GM18502 (cell line): ENCODE measurements around the gene CLEC17A.
"Not testable (repeated sequence)": the region's sequence is repeated elsewhere in the genome, so short reads cannot be mapped to it uniquely, and the experiment has no call there.

Source experiments
- ATAC-seq: cut with Tn5 transposase; IDR thresholded peaks from one replicate; pipeline ENCODE4 v1.9.1; 2021; ENCODE audit warnings: mild to moderate bottlenecking; ENCODE audit not compliant: unreplicated experiment, poor library complexity

Gene CLEC17A, protein sequence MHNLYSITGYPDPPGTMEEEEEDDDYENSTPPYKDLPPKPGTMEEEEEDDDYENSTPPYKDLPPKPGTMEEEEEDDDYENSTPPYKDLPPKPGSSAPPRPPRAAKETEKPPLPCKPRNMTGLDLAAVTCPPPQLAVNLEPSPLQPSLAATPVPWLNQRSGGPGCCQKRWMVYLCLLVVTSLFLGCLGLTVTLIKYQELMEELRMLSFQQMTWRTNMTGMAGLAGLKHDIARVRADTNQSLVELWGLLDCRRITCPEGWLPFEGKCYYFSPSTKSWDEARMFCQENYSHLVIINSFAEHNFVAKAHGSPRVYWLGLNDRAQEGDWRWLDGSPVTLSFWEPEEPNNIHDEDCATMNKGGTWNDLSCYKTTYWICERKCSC

DNA sequence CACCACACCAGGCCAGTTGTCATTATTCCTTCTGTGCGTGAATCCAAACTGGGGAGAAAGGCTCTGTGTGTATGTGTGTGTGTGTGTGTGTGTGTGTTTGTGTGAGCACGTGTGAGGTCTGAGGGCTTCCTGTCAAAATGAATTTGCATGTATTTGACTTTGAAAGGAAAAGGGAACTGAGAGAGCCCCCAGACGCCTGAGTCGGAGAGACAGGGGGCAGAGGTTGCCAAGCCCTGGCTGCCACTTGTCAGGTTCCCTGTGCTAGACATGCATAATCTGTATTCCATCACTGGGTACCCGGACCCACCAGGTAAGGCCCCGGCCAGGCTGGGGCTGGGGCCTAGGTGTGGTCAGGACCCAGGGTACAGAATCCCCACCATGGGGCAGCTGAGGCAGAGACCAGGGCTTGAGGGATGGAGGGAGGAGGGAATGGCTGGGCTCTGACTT, at the start of gene CLEC17A:
CLEC17A (plus strand) TSS at position 191 of the 447 bp plus-strand sequence; CDS start at position 268, 77 bp downstream.
- ATAC-seq: peak; percentile 26

DNA sequence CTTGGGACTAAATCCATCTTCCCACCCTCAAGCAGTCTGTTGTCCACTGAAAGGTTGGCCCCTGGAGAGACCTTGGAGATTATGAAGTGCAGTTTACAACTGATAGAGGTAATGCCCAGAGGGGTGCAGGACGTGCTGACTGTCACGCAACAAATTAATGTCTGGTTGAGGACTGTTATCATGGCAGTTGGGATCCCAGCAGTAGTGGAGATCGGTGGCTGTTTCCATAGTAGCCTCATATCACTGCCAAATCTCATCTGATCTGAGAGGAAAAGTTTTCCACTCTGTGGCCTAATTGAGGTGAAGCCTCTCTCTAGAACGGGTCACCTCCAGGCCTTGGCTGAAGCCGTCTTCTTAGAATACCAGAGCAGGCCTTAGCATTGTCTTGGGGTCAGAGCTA, 49.4 kb upstream of the CLEC17A start:
- no peak for ATAC-seq

DNA sequence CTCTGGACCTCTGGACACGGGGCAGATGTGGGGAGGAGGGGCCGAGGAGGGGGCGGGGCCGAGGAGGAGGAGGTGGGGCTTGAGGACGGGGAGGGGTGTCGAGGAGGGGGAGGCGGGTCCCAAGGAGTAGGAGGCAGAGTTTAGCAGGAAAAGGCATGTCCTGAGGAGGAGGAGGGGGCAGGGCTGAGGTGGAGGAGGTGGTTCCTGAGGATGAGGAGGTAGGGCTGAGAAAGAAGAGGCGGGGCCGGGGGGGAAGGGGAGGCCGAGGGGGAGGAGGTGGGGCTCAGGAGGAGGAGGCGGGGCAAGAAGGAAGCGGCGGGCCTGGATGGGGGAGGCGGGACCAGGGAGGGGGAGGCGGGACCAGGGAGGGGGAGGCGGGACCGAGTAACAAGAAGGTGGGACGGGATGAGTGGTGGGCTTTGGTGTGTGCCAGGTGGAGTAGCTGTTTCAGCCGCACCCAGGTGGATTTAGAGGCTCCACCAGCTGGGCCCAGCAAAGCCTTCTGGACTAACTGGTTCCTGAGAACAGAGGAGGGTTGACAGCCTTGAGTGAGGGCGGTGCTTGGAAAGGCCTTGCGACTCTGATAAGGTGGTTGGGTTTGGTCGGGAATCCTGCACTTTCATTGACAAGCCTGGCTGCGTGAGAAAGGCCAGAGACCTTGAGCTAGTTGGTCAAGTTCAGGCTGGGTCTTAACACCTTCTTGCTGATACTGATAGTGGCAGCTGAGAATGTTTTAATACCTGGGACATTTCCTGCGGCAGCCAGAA, 45.8 kb upstream of the CLEC17A start:
- ATAC-seq: no peak

DNA sequence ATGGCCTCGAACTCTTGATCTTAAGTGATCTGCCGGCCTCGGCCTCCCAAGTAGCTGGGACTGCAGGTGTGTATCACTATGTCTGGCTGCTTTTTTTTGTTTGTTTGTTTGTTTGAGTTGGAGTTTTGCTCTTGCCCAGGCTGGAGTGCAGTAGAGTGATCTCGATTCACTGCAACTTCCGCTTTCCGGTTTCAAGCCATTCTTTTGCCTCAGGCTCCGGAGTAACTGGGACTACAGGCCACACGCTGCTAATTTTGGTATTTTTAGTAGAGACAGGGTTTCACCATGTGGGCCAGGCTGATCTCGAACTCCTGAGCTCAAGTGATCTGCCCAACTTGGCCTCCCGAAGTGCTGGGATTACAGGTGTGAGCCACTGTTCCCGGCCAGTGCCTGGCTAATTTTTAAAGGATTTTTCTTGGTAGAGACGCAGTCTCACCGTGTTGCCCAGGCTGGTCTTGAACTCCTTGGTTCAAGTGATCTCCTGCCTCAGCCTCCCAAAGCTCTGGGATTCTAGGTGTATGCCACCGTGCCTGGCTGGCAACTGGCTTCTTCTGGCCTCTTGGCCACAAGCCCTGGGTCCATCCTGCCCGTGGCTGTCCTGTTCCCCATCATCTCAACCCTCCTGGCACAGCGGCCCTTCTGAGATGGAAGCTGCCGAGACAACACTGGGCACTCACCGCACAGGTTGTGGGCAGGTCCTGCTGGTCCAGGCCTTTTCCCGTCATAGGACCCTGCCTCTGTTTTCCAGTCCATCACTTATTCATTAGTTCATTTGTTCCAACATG, 42.0 kb upstream of the CLEC17A start:
- no peak for ATAC-seq

DNA sequence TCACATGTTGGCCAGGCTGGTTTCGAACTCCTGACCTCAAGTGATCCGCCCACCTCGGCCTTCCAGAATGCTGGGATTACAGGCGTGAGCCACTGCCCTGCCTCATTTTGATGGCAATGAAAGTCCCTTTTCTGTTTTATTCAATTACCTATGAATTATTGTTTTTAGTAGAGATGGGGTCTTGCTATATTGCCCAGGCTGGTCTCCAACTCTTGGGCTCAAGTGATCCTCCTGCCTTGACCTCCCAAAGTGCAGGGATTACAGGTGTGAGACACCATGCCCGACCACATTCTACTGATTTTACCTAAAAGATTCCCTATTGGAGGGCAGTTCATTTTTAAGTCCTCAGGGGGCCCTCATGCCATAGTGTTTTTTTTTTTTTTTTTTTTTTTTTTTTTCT, 40.9 kb upstream of the CLEC17A start:
- not testable (repeated sequence) for ATAC-seq

DNA sequence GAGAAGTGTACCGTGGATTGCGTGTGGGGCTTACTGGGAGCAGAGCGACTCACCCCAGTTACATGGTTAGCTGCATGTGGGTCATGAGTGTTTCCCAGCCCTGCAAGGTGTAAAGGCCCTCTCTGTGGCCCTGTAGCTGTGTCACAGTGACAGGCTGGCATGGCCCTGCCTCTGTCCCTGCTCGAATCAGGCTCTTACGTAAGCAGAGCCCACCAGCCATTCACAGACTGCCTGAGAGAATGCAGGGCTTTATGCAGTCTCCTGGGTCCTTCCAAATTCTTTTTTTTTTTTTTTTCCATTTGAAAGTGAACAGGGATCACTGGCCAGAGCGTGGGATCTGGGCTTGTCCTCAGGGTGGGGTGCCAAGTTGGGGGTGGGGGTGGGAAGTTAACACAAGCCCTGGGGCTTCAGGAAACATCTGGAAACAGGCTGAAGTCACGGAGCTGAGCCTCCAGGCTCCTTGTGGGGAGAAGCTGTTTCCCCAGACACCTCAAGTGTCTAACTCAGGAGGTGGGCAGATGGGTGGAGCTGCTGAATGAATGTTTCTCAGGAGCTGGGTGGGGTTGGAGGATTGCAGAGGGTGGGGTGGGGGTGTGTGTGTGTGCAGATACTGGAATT, 40.1 kb upstream of the CLEC17A start:
- ATAC-seq: no peak

DNA sequence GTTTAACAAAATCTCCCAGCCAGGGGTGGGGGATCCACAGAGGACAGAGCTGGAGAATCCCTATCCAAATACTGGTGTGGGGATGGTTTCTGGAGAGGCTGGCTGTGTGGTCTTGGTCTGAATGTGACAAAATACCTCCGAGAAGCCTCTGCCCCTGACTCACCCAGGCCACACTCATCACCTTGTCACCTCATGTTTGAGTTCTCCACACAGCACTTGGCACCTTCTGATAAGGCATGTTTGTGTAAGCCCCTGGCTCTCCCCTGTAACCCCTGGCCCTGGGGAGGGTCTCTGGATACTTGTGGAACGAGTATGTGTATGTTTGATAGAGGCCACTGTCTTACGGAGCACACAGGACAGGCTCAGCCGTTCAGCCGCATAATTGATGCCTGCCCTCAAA, 38.8 kb upstream of the CLEC17A start:
- no peak for ATAC-seq

DNA sequence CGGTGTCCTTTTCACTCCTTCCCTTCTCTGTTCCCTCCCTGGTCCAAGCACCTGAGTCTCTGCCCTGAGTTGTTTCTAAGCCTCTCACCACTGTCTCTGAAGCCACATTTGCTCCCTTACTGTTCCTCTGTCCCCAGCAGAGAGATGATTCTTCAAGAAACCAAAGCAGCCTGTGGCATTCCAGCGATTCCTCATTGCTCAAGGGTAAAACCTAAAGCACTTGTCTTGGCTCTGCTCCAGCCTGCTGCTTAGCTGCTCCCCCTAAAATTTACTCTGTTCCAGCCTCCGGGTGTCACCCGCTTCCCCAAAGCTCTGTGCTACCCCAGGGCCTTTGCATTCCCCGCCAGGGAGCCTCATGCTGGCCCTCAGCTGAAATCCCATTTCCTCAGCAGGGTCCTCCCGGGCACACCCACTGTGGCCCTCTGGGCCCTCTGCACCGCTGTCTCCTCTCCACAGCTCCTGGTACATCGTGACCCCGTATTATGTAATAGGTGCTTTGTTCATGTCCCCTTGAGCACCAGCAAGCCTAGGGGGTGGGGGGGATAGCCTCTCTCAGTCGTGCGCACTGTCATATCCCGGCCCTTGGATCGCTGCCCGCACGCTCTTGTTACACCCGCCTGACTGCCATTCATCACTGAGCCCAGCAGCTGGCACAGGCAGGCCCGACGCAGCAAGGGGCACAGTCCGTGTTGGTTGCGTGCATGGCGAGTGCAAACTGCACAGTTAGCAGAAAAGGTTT, 37.7 kb upstream of the CLEC17A start:
- ATAC-seq: no peak

DNA sequence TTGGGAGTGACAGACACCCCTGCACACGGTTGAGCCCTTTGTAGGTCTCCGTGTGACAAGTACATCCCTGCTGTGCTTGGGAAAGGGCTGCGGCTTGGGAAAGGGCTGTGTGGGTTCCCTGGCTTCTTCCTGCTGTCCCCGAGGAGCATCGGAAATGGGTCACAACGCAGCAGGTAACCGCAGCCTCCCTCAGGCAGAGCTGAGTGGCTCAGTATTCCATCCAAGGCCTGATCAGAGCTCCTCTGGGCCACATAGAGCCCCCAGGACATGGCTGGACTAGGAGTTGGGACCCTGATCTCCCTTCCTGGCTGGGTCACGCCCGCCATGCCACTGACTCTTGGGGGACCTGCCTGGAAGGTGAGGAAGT, 37.2 kb upstream of the CLEC17A start:
- no peak for ATAC-seq

DNA sequence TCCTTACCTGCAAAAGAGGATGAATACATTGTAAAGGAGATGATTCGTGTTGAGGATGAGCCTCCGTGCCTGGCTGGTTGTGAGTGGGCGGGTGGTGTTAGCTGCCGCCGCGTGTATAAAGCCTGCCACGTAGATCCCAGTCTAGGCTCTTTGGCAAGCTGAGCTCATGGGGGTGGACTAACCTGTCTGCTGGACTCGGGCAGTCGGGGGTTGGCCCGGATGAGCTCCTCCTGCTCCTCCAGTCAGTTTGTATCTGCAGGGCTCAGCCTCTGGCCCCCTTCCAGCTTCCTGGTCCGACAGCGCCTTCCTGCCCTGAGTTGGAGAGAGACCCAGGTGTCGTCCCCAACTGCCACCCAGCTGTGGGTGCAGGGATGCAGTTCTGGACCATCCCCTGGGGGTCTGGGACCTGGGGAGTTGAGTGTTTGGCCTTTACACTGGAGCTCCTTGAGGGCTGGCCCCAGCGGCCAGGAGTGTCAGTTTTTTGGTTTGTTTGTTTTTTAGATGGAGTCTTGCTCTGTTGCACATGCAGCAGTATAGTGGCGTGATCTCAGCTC, 32.6 kb upstream of the CLEC17A start:
- no peak for ATAC-seq

DNA sequence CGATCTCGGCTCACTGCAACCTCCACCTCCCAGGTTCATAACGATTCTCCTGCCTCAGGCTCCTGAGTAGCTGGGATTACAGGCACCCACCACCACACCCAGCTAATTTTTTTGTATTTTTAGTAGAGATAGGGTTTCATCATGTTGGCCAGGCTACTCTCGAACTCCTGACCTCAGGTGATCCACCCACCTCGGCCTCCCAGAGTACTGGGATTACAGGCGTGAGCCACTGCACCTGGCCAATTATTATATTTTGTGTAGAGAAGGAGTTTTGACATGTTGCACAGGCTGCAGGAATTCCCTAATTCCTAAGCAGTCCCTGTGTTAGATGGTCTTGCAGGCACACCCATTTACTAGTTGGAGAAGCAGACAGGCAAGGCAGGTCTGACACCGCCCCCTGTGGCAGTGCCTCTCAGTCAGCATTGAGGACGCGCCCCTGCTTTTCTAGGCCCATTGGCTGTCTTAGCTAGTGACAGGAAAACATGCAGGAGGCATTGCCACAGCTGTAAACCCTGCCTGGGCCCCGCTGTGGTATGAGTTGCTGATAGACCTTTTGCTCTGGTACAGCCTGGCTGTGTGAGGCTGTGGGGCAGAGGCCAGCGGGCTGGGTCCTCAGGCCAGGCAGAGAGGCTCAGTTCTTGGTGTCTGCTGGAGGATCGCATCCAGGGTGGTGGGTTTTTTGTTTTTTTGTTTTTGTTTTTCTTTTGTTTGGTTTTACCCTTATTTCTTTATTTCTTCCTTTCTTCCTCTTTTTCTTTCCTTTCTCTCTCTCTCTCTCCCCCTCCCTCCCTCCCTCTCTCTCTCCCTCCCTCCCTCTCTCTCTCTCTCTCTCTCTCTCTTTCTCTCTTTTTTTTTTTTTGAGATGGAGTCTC, 31.5 kb upstream of the CLEC17A start:
- ATAC-seq: not testable (repeated sequence)

DNA sequence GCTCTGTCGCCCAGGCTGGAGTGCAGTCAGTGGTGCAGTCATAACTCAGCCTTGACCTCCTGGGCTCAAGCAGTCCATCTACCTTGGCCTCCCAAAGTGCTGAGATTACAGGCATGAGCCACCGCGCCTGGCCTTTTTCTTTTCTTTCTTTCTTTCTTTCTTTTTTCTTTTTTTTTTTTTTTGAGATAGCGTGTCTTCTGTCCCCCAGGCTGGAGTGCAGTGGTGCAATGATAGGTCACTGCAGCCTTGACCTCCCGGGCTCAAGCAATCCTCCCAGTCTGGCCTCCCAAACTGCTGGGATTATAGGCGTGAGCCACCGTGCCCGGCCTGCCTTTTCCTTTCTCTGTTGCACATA, 30.9 kb upstream of the CLEC17A start:
- ATAC-seq: not testable (repeated sequence)

DNA sequence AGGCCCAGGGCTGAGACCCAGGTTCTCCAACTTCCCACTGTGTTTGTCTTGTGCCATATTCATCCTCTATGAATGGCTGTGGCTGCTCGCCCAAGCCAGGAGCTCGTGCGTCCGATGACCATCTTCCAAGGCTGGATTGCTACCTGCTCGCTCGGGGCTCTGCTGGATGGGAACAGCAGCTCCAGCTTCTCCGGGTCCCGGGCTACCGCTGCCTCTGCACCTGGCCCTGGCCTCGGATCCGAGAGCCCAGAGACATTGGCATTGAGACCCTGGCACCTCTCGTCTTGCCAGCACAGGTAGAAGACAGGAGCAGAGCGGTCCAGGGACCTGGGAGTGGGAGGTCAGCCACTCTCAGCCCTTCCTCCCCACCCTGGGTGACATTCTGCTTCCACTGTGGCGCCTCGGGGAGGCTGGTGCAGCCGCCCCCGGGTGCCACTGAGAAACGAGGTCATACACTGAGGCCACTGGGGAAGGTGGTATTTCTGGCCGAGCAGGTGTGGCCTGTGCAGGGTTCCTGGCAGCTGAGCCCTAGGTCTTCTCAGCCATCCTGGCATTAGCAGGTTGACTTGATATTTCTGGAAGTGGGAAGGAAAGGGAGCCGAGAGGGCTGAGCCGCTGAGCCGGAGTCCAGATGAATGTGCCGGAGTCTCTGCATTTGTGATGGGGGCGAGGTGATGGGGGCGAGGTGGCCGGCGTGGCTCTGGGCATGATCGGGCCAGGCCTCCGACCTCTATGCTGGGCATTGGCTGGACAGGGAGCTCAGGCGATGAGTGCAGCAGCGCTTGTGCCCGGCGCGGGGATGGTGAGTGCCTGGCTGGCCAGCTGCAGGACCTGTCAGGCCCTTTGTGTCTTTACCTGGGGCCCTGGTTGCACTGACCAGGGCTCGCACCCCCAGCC, 29.6 kb upstream of the CLEC17A start:
- ATAC-seq: no peak

DNA sequence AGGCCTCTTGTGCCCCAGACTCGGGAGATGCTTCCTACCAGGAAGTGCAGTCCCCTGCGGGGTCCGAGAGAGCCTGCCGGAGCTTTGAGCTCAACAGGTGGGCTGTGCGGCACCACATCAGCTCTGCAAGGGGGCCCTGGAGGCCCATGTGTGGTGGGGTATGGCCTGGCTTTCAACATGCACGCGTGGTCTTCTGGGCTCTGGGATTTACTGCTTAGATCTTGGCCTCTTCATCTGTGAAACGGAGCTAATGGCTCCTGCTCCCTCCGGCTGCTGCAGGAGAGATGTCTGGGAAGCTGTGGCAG, 29.0 kb upstream of the CLEC17A start:
- ATAC-seq: no peak

DNA sequence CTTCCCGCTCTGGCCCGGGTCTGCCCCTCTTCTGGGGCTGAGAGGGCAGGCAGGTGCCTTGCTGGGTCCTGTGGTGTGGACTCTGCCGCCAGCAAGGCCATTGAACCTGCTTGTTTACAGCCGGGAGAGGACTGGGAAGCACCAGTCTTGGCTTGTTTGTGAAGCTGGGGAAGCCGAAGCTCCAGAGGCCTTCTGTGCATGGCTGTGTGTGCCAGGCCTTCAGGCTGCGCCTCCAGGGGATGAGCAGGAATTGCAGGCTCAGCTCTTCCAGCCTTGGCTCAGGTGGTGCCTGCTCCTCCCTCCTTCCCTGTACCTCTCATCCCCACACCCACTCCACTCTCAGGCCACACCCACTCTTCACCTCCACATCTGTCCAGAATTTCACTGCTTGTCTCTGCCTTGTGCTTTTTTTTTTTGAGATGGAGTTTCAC, 28.5 kb upstream of the CLEC17A start:
- ATAC-seq: no peak

DNA sequence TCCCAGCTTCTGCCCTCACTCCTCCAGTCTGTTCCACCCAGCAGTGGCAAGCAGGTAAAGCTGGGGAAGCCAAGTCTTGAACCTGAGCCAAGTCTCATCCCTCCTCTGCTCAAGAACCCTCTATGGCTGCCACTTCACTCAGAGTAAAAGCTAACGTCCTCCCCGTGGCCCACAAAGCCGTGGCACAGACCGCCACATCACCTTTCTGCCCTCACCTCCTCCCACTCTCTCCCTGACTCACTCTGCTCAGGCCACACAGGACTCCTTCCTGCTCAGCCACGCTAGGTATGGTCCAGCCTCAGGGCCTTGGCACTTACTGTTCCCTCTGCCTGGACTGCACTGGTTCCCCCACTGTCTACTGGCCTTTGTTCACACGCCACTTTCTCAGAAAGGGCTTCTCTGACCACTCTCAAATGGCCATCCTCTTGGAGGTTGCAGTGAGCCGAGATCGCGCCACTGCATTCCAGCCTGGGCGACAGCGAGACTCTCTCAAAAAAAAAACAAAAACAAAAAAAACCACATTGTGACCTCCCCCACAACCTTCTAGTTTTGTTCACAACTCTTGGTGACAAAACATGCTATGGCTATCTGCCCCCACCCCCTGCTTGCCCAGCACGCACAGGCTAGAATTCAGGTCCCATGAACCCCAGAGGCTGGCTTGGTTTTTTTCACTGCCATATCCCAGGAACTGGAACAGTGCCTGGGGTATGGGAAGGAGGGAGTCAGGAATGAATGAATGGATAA, 26.8 kb upstream of the CLEC17A start:
- ATAC-seq: no peak

DNA sequence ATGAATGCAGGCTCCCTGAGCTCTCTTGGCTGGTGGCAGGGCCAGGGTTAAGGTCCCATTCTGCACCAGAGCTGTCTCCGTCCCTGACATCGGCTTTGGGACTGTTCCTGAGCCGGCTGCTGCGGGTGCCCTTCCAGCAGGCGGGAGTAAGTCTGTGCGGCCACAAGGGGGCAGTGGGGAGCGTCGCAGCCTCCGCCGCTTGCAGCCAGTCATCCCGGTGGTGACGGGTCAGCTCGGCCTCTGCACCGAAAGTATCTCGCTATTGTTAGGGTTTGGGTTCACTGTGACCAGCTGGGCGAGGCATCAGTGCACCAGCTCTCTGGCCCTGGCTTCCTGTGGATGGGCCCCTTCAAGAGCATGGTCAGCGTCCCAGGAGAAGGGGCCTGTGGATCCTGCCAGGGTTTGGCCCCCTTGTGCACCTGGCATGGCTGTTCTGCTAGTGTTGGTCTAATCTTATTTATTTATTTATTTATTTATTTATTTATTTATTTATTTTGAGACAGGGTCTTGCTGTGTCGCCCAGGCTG, 26.2 kb upstream of the CLEC17A start:
- peak; percentile 64 for ATAC-seq
